ENCODE measurements around the gene SMAD7.

DNA sequence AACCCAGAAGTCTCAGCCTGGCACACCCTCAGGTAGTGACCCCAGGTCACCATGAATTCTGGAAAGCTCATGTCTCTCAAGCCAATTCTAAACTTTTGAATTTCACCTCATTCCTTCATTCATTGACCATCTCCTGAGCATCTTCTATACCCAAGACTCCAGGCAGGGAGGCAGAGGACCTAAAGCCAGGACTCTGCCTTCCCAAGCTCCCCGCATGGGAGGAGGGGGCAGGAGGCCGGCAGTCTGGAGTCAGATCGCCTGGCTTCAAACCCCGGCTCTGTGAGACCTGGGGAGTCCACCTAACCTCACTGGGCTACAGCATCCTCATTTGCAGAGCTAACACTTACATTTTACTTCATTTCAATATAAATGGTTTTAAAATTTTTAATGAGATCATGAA, 59.0 kb downstream of the SMAD7 start:
- no peak for TF ChIP-seq HDGF (IDR thresholded peaks at IDR 0.05; ENCODE audit: borderline replicate concordance)
- TF ChIP-seq ARNT (IDR thresholded peaks at IDR 0.05): no peak
- no peak for TF ChIP-seq SP1 (IDR thresholded peaks at IDR 0.05)
- no peak for TF ChIP-seq L3MBTL2 (conservative IDR thresholded peaks at IDR 0.05)
- TF ChIP-seq FOXM1 (IDR thresholded peaks at IDR 0.05; ENCODE audit: borderline replicate concordance): no peak
- no peak for TF ChIP-seq SUZ12 (IDR thresholded peaks at IDR 0.05)
- TF ChIP-seq ZNF384 (IDR thresholded peaks at IDR 0.05): no peak
- TF ChIP-seq PKNOX1 (IDR thresholded peaks at IDR 0.05): no peak
- no peak for TF ChIP-seq LEF1 (IDR thresholded peaks at IDR 0.05; ENCODE audit: borderline replicate concordance)
